Pancreas (tissue), 10 donors: ENCODE data around the gene CSMD2. TPM values are rescaled to one million over a fixed set of nuclear protein-coding genes. Genes with fewer than 3 reads are reported as not detected.

Experiments
- ATAC-seq, 4 donors: fragments of 200-7000 bp; cut with Tn5 transposase; one replicate each; pipeline versions ENCODE4 v1.8.0 to v1.9.1; 2020; ENCODE audit warnings: mild to moderate bottlenecking in 4 of 4, moderate library complexity in 4 of 4
- DNase-seq, 6 donors: peaks; one replicate each; pipeline ENCODE4 v3.0.0-alpha.2; 2020
- FAIRE-seq: peaks from 2 replicates; lab custom pipeline; 2012; peaks lifted over from hg19 to GRCh38; lab: Jason Lieb, UNC
- H3K27ac ChIP-seq, 4 donors: fragments of 200-600 bp; sonication (generic); 1 replicate in 3 of 4; 2 replicates in 1 of 4; pipeline versions ENCODE4 v1.5.0 to v1.8.0; 2020
- H3K27me3 ChIP-seq, 4 donors: fragments of 200-600 bp; one replicate each; pipeline ENCODE4 v1.8.0; 2021
- H3K36me3 ChIP-seq, 3 donors: fragments of 200-600 bp; sonication (generic) in 1 of 3; one replicate each; pipeline versions ENCODE4 v1.5.0 to v1.8.0; 2020 to 2021
- H3K4me1 ChIP-seq, 3 donors: fragments of 200-600 bp; one replicate each; pipeline ENCODE4 v1.8.0; 2021
- H3K4me3 ChIP-seq, 4 donors: fragments of 200-600 bp; sonication (generic) in 2 of 4; one replicate each; pipeline versions ENCODE4 v1.5.0 to v1.8.0; 2020 to 2021
- H3K9me3 ChIP-seq, 4 donors: fragments of 200-600 bp; one replicate each; pipeline ENCODE4 v1.8.0; 2021
- CTCF ChIP-seq, 4 donors: fragments of 200-600 bp; sonication (generic) in 3 of 4; IDR thresholded peaks; one replicate each; pipeline versions ENCODE4 v1.5.0 to v1.8.0; 2021; ENCODE audit warnings: antibody characterized with exemption in 4 of 4
- WGBS, 2 donors: extraction: QIAGEN DNeasy Blood & Tissue Kit; methylation state at CpG; one replicate each; pipeline ENCODE4 v1.1.7; 2013; 5-methylcytosine and 5-hydroxymethylcytosine counted together
- intact Hi-C, 3 donors: fragments of 100-400 bp; cut with DNase I; formaldehyde crosslinking; loops; one replicate each; pipeline versions ENCODE4 v1.11.1 to v1.14.2; 2022
- polyA plus RNA-seq, 2 donors: library from polyadenylated mRNA; stranded (reverse); fragments of 200-250 nt; gene quantifications; one replicate each; pipeline ENCODE4 v1.2.3, GENCODE V29; 2013
- total RNA-seq, 6 donors: library from RNA; stranded (reverse); fragmentation: NEBNext Ultra II Directional in 4 of 6; extraction: Animal tissue kit (Norgen Biotek cat#: 25700) in 4 of 6; gene quantifications; one replicate each; pipeline versions ENCODE4 v1.2.1 to v1.2.4, GENCODE V29; 2021 to 2023
- donor health status: healthy with polysubstance abuse.
- donor health status: DM: no; HTN: no; CAD: no; lungs with moderate emphysema.
- donor health status: DM: no; HTN: no; CAD: no.
- donor health status: control.
- donor health status: control.
- donor health status: Bipolar disorder and iron deficiency.
- donor health status: DM: yes; HTN: yes; CAD: no.
- donor health status: DM: no; HTN: no; CAD: no.
- donor health status: DM: no; HTN: no; CAD: no.
- donor health status: DM: yes; HTN: yes; CAD: no.

CSMD2 gene
- total and polyA plus RNA-seq, 8 donors, result 0.04 to 2.0 (median 0.36) TPM

GRCh38 chr1:33517596-33518250 is 647.3 kb downstream of the CSMD2 start:
- no peaks in the 10 kb centered on the region for H3K4me1 ChIP-seq
- H3K27ac ChIP-seq, result no peak overlapping the region
- FAIRE-seq (no peak), DNase-seq (no peak), ATAC-seq (no peak)
- intact Hi-C loops, result no loop called here
- no peak overlapping the region for H3K4me3 ChIP-seq
- no peak for TF ChIP-seq CTCF (IDR thresholded peaks at IDR 0.05)
- no peaks in the 10 kb centered on the region for H3K36me3 ChIP-seq
- no peaks in the 10 kb centered on the region for H3K9me3 ChIP-seq
- H3K27me3 ChIP-seq, result no peaks in the 10 kb centered on the region
- WGBS, 2 donors, result 82 to 86% methylated on average over 12 of the region's 12 CpGs

DNA sequence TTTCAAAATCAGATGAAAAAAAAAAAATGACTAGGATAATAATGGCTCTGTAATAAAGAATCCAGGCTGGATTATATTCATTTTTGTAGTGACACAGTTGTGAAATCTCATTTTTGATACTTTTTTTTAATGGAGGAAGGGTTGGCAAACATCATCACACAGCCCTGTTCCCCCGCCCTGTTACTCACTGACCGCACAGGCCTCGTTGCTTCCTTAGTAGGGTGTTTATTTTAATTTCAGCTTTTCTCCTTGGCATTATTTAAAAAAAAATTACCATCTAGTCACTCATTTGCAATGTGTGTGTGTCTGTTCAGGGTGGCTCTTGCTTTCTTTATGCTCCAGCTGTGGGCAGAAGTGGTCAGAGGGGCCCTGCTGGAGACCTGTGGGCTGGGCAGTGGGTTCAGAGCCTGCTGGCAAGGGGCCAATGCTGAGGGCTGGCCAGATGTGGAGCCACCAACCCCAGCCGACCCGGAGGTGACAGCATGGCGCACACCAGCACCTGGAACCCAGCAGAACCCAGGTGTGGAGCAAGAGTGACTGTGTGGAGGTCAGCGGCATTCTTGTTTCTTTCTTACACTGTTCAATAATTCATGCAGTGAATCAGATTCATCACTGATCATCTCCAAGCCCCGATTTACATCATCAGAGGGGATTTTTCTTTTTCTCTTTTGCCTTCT is 648.0 kb downstream of the CSMD2 start:
- no peak for FAIRE-seq
- Histone ChIP-seq H3K27ac (no peak overlapping the region), H3K36me3 (no peaks in the 10 kb centered on the region), H3K4me1 (no peaks in the 10 kb centered on the region), H3K27me3 (no peaks in the 10 kb centered on the region), H3K9me3 (no peaks in the 10 kb centered on the region), H3K4me3 (no peak overlapping the region)
- intact Hi-C loops, result no loop called here
- no peak for ATAC-seq
- DNase-seq, result no peak
- no peak for TF ChIP-seq CTCF (IDR thresholded peaks at IDR 0.05)
- WGBS, 2 donors, result 75 to 82% methylated on average over 8 of the region's 8 CpGs

DNA sequence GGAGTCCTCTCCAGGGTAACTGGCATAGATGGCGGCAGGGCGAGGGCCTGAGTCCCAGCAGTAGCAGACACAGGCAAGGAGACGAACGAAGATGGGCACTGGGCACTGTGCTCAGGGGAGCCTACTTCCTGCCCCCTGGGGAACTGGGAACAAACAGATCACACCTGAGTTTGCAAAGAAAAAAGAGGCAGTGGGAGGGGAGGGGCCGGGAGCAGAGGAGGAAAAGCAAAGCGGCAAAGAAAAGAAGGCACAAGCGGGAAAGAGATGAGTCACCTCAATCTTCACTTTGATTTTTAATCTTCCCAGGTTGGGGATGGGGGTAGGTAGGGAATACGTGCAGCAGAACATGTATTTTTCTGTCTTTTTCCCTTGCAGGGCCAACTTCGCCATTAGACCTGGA is 648.6 kb downstream of the CSMD2 start:
- Histone ChIP-seq H3K4me1 (no peaks in the 10 kb centered on the region), H3K27me3 (no peaks in the 10 kb centered on the region), H3K36me3 (no peaks in the 10 kb centered on the region), H3K9me3 (no peaks in the 10 kb centered on the region), H3K4me3 (no peak overlapping the region), H3K27ac (no peak overlapping the region)
- FAIRE-seq (no peak), DNase-seq (no peak), ATAC-seq (no peak)
- no peak for TF ChIP-seq CTCF (IDR thresholded peaks at IDR 0.05)
- intact Hi-C loops, result no loop called here
- WGBS, 2 donors, result 91% methylated on average over 9 of the region's 9 CpGs

GRCh38 chr1:33515607-33516006 is 649.4 kb downstream of the CSMD2 start:
- intact Hi-C loops, result no loop called here
- no peaks in the 10 kb centered on the region for H3K27me3 ChIP-seq
- DNase-seq (no peak), FAIRE-seq (no peak), ATAC-seq (no peak)
- no peaks in the 10 kb centered on the region for H3K4me1 ChIP-seq
- no peaks in the 10 kb centered on the region for H3K9me3 ChIP-seq
- H3K27ac ChIP-seq, result no peak overlapping the region
- WGBS, 2 donors, result 60% methylated on average over 2 of the region's 2 CpGs
- H3K4me3 ChIP-seq, result no peak overlapping the region
- TF ChIP-seq CTCF (IDR thresholded peaks at IDR 0.05), result no peak
- H3K36me3 ChIP-seq, result no peaks in the 10 kb centered on the region

DNA sequence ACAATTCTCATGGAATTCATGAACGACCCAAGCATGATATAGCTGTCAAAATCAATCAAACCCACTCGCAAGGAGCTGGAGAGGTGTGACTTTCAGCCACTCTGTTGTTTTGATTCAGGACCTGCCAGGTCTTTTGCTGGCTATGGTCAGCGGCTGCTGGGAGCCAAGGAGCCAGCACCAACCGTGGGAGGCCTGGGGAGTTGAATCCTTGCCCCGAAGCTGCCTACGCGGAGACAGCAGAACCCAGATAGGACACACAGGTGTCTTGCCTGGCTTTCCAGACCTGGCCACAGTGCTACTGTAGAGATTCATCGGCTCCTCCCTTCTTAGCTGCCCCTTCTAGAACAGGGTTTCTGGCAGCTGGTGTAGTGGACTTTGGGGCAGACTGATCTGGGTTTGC is 649.9 kb downstream of the CSMD2 start:
- Histone ChIP-seq H3K9me3 (no peaks in the 10 kb centered on the region), H3K27me3 (no peaks in the 10 kb centered on the region), H3K4me3 (no peak overlapping the region), H3K27ac (no peak overlapping the region), H3K36me3 (no peaks in the 10 kb centered on the region), H3K4me1 (no peaks in the 10 kb centered on the region)
- 75 to 77% methylated on average over 8 of the region's 8 CpGs for WGBS, 2 donors
- intact Hi-C loops, result no loop called here
- ATAC-seq (no peak), FAIRE-seq (no peak), DNase-seq (no peak)
- no peak for TF ChIP-seq CTCF (IDR thresholded peaks at IDR 0.05)
